K562 (cell line): ENCODE data around the gene ALDH9A1. TPM values are rescaled to one million over a fixed set of nuclear protein-coding genes. Genes with fewer than 3 reads are reported as not detected.

ENCODE experiments used
- ATAC-seq: fragments of 200-7000 bp; cut with Tn5 transposase; 3 replicates; pipeline ENCODE4 v1.9.1; 2020; ENCODE audit warnings: moderate library complexity
- BruUV-seq: library from RNA; stranded (reverse); fragments of 400-500 nt; replicated peaks from 2 replicates; lab custom pipeline; 2021; lab: Mats Ljungman, UMichigan
- CTCF ChIA-PET: fragments of 300-600 bp; formaldehyde crosslinking; extraction: SDS; loops from one replicate; lab custom pipeline; 2021; ENCODE audit warnings: low intra/inter-chr PET ratio; lab: Yijun Ruan, JAX
- POLR2A ChIA-PET: fragments of 300-600, 350-650 bp; sonication (Branson Sonifier 250); formaldehyde crosslinking; extraction: SDS; loops from one replicate; lab custom pipeline; 2021; ENCODE audit warnings: antibody characterized with exemption, inconsistent platforms; lab: Yijun Ruan, JAX
- DNase-seq, 4 experiments: peaks; one replicate each; pipeline versions ENCODE4 v3.0.0 to v3.0.0-alpha.2; 2011 to 2018; ENCODE audit warnings: low spot score in 3 of 4, mixed read lengths in 3 of 4; ENCODE audit errors: extremely low read depth in 1 of 4
- FAIRE-seq: peaks from 2 replicates; lab custom pipeline; 2011; peaks lifted over from hg19 to GRCh38; lab: Jason Lieb, UNC
- H2AFZ ChIP-seq: 2 replicates; pipeline ENCODE4 v1.6.0; 2011; ENCODE audit warnings: low read depth, low read length, control low read depth, inconsistent platforms
- H3K27ac ChIP-seq: fragments of 200-600 bp; 3 replicates; pipeline ENCODE4 v1.8.0; 2011; ENCODE audit warnings: low read depth, mild to moderate bottlenecking, control low read depth, inconsistent platforms, low read length, moderate library complexity, mixed read lengths; ENCODE audit errors: extremely low read depth
- H3K27me3 ChIP-seq, 2 experiments: fragments of 300-600 bp in 1 of 2; 2 replicates in 1 of 2; 3 replicates in 1 of 2; pipeline versions ENCODE4 v1.6.0 to v1.8.0; 2011; ENCODE audit warnings: inconsistent platforms in 2 of 2, low read length in 2 of 2, mild to moderate bottlenecking in 1 of 2, mixed read lengths in 1 of 2, moderate library complexity in 1 of 2; ENCODE audit not compliant: control insufficient read depth in 2 of 2, insufficient read depth in 2 of 2
- H3K36me3 ChIP-seq: fragments of 300-600 bp; 3 replicates; pipeline ENCODE4 v1.8.0; 2011; ENCODE audit warnings: mild to moderate bottlenecking, low read length, inconsistent platforms; ENCODE audit not compliant: control insufficient read depth, insufficient read depth
- H3K4me1 ChIP-seq, 2 experiments: fragments of 200-600 bp in 1 of 2; replicated peaks in 1 of 2; 2 replicates in 1 of 2; 3 replicates in 1 of 2; pipeline versions ENCODE4 v1.5.1 to v1.8.0; 2011; ENCODE audit warnings: inconsistent platforms in 2 of 2, low read length in 2 of 2, mild to moderate bottlenecking in 1 of 2, mixed read lengths in 1 of 2, moderate library complexity in 1 of 2; ENCODE audit not compliant: control insufficient read depth in 2 of 2, insufficient read depth in 2 of 2
- H3K4me2 ChIP-seq: 2 replicates; pipeline ENCODE4 v1.6.1; 2011; ENCODE audit warnings: low read length, control low read depth, inconsistent platforms, mixed read lengths; ENCODE audit not compliant: insufficient read depth
- H3K4me3 ChIP-seq: fragments of 200-600 bp; sonication (generic), shearing (Covaris generic); 2 replicates; pipeline ENCODE4 v1.5.1; 2016; ENCODE audit warnings: control low read depth, inconsistent platforms
- H3K79me2 ChIP-seq: fragments of 200-600 bp; 3 replicates; pipeline ENCODE4 v1.8.0; 2011; ENCODE audit warnings: low read length, inconsistent platforms; ENCODE audit not compliant: control insufficient read depth, insufficient read depth
- H3K9ac ChIP-seq, 2 experiments: 2 replicates each; pipeline versions ENCODE4 v1.6.0 to v1.6.1; 2011; ENCODE audit warnings: low read depth in 2 of 2, low read length in 2 of 2, control low read depth in 1 of 2, inconsistent platforms in 1 of 2, mild to moderate bottlenecking in 1 of 2, mixed read lengths in 1 of 2; ENCODE audit not compliant: insufficient read depth in 1 of 2
- H3K9me1 ChIP-seq: one replicate; pipeline ENCODE4 v1.6.0; 2011; ENCODE audit warnings: inconsistent platforms, mild to moderate bottlenecking, low read length, moderate library complexity; ENCODE audit not compliant: control insufficient read depth, insufficient read depth
- H3K9me3 ChIP-seq: replicated peaks from 2 replicates; pipeline ENCODE4 v1.5.1; 2011; ENCODE audit warnings: low read depth, low read length, inconsistent platforms; ENCODE audit not compliant: control insufficient read depth, insufficient read depth
- H4K20me1 ChIP-seq: replicated peaks from 2 replicates; pipeline ENCODE4 v1.6.1; 2011; ENCODE audit warnings: low read length, inconsistent platforms, mixed read lengths; ENCODE audit not compliant: control insufficient read depth, insufficient read depth
- CTBP1 ChIP-seq: fragments of 450-650 bp; IDR thresholded peaks from 2 replicates; pipeline ENCODE4 v1.6.1; 2016; ENCODE audit warnings: borderline replicate concordance
- FOXA3 ChIP-seq, 2 experiments: fragments of 450-650 bp in 1 of 2; sonication (generic) in 1 of 2; formaldehyde crosslinking; IDR thresholded peaks in 1 of 2; conservative IDR thresholded peaks in 1 of 2; 2 replicates each; pipeline versions ENCODE4 v1.4.0 to v1.8.0; 2020 to 2022; ENCODE audit warnings: mild to moderate bottlenecking in 2 of 2, missing genetic modification reagents in 1 of 2
- KLF1 ChIP-seq: fragments of 450-650 bp; IDR thresholded peaks from 2 replicates; pipeline ENCODE4 v1.6.1; 2016; ENCODE audit warnings: missing genetic modification characterization, missing compliant biosample characterization
- NFIX ChIP-seq: fragments of 250-450 bp; sonication (Bioruptor Pico); IDR thresholded peaks from 2 replicates; pipeline ENCODE4 v1.4.0; 2020; ENCODE audit warnings: low read depth, mild to moderate bottlenecking, moderate library complexity
- PML ChIP-seq: IDR thresholded peaks from 2 replicates; pipeline ENCODE4 v1.6.1; 2012; ENCODE audit warnings: low read length, inconsistent platforms
- POLR2A ChIP-seq: fragments of 450-650 bp; conservative IDR thresholded peaks from 2 replicates; pipeline ENCODE4 v1.6.1; 2016
- PRPF4 ChIP-seq: fragments of 200-400 bp; formaldehyde crosslinking; IDR thresholded peaks from one replicate; pipeline ENCODE4 v1.6.1; 2017; ENCODE audit warnings: low read length, low read depth, mild to moderate bottlenecking; ENCODE audit not compliant: insufficient read depth, poor library complexity, severe bottlenecking
- SPI1 ChIP-seq: IDR thresholded peaks from 2 replicates; pipeline ENCODE4 v1.6.1; 2011; ENCODE audit warnings: low read depth, low read length, control low read depth, borderline replicate concordance
- WGBS: fragments of 100-300 bp; shearing (Covaris generic); methylation state at CpG from one replicate; pipeline ENCODE4 v1.1.6; 2016; ENCODE audit warnings: low coverage, mixed read lengths; ENCODE audit not compliant: insufficient coverage; ENCODE audit errors: missing lambda C conversion rate; 5-methylcytosine and 5-hydroxymethylcytosine counted together
- in situ Hi-C: fragments of 300-500 bp; cut with MboI; formaldehyde crosslinking; loops from 4 replicates; pipeline ENCODE4 v1.15.0; 2018; ENCODE audit warnings: inconsistent platforms, mixed read lengths
- intact Hi-C: fragments of 100-400 bp; cut with micrococcal nuclease; formaldehyde crosslinking; loops from 2 replicates; pipeline ENCODE4 v1.14.2; 2022
- polyA plus RNA-seq, 8 experiments: library from polyadenylated mRNA; depleted of rRNA in 4 of 8; stranded (reverse) in 5 of 8; unstranded in 3 of 8; fragments of >200 nt; fragmentation: Nextera tagmentation in 2 of 8; fragmentation: Illumina TruSeq in 1 of 8; extraction: Ambion mirVana in 2 of 8; extraction: Trizol in 1 of 8; gene quantifications; 2 replicates each; pipeline versions ENCODE4 v1.2.1 to v1.2.3, GENCODE V29; 2011 to 2014; ENCODE audit warnings: inconsistent platforms in 1 of 8, missing spikeins in 1 of 8
- total RNA-seq, 7 experiments: library from RNA; depleted of rRNA in 6 of 7; stranded (reverse); fragments of >200 nt in 6 of 7; fragmentation: Illumina TruSeq in 2 of 7; extraction: Trizol in 2 of 7; gene quantifications; 2 replicates each; pipeline versions ENCODE4 v1.2.1 to v1.2.3, GENCODE V29; 2011 to 2021; ENCODE audit warnings: low replicate concordance in 1 of 7
- TF ChIP-seq, protein P1 (sequence below): fragments of 450-650 bp; formaldehyde crosslinking; IDR thresholded peaks from 2 replicates; pipeline ENCODE4 v1.4.0; 2020; ENCODE audit warnings: mild to moderate bottlenecking
- TF ChIP-seq, protein P2 (sequence below): sonication (generic); IDR thresholded peaks from 2 replicates; pipeline ENCODE4 v1.6.1; 2016
- TF ChIP-seq, protein P3 (sequence below): sonication (generic); formaldehyde crosslinking; IDR thresholded peaks from 2 replicates; pipeline ENCODE4 v1.8.1; 2023; ENCODE audit warnings: mild to moderate bottlenecking, missing genetic modification reagents
- TF ChIP-seq, protein P4 (sequence below): fragments of 250-450 bp; sonication (Bioruptor Pico); IDR thresholded peaks from 2 replicates; pipeline ENCODE4 v1.8.0; 2022; ENCODE audit warnings: inconsistent platforms, mild to moderate bottlenecking, moderate library complexity, borderline replicate concordance
- TF ChIP-seq, protein P5 (sequence below): fragments of 450-650 bp; IDR thresholded peaks from 2 replicates; pipeline ENCODE4 v1.6.1; 2016; ENCODE audit warnings: borderline replicate concordance
- TF ChIP-seq, protein P6 (sequence below): sonication (generic); formaldehyde crosslinking; IDR thresholded peaks from 2 replicates; pipeline ENCODE4 v1.9.0; 2022; ENCODE audit warnings: mild to moderate bottlenecking, missing genetic modification reagents

ALDH9A1 gene
- total and polyA plus RNA-seq, 9 of the 15 experiments (the other 6 are each of a cell fraction or from before 2014, with no cell fraction given): 26.5 to 54.3 (median 39.2) TPM

DNA sequence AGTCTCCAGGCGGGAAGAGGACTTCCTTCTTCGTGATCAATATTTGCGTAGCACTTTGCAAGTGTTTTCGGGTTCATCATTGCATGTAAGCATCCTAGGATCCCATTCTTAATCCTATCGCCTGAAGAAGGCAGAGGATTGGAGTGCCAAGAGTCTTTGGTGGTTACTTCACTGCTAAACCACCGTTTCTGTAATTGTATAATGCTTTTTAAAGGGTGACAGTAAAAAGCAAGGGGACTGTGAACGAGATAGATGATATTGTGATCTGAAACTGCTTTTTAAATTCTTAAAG, 345 bp upstream of the ALDH9A1 start:
- intact Hi-C loops: loop anchor here (1.0 to 5.0 kb wide), 2 partner anchors 68 to 96 kb away; no protein-coding TSS in a partner anchor
- H4K20me1 ChIP-seq: no peaks in the 10 kb centered on the region
- ATAC-seq (no peak), FAIRE-seq (no peak), DNase-seq (no peak)
- CTCF ChIA-PET: interaction anchor here (1.0 to 1.5 kb wide), 2 partner anchors 68 to 306 kb away, joined by 3 to 4 read pairs; partner anchors contain the start of gene MGST3
- peaks cover 6 to 7% of the 10 kb centered on the region in 2 experiments for H3K4me1 ChIP-seq
- 3% methylated on average over 7 of the region's 7 CpGs for WGBS
- BruUV-seq: TSS peak; percentile 87
- H3K9me3 ChIP-seq: no peaks in the 10 kb centered on the region
- H3K9ac ChIP-seq: peak overlapping the region; percentile 57 to 95
- H3K9me1 ChIP-seq: no peaks in the 10 kb centered on the region
- H3K4me2 ChIP-seq: peak overlapping the region; percentile 94
- in situ Hi-C loops: no loop called here
- H3K79me2 ChIP-seq: peaks cover 29% of the 10 kb centered on the region
- no peaks in the 10 kb centered on the region; a peak in 1 of 5 replicates for H3K27me3 ChIP-seq
- POLR2A ChIA-PET: interaction anchor here (0.6 to 1.9 kb wide), 8 partner anchors 9 to 829 kb away, joined by 3 to 11 read pairs (median 4); no protein-coding TSS in a partner anchor
- peak overlapping the region; percentile 82 for H3K27ac ChIP-seq
- H3K4me3 ChIP-seq: peak overlapping the region; percentile 93
- 0 out of 3 replicates have a peak, but pooled peaks cover 3% of the 10 kb centered on the region for H3K36me3 ChIP-seq
- H2AFZ ChIP-seq: peak overlapping the region; percentile 95
- TF ChIP-seq, protein P1, sequence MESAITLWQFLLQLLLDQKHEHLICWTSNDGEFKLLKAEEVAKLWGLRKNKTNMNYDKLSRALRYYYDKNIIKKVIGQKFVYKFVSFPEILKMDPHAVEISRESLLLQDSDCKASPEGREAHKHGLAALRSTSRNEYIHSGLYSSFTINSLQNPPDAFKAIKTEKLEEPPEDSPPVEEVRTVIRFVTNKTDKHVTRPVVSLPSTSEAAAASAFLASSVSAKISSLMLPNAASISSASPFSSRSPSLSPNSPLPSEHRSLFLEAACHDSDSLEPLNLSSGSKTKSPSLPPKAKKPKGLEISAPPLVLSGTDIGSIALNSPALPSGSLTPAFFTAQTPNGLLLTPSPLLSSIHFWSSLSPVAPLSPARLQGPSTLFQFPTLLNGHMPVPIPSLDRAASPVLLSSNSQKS (CRISPR knock-in tag): no peak
- TF ChIP-seq POLR2A: peak; percentile 30; the same call in 1 of the 2 replicates
- TF ChIP-seq SPI1: peak; percentile 71
- TF ChIP-seq, protein P2, sequence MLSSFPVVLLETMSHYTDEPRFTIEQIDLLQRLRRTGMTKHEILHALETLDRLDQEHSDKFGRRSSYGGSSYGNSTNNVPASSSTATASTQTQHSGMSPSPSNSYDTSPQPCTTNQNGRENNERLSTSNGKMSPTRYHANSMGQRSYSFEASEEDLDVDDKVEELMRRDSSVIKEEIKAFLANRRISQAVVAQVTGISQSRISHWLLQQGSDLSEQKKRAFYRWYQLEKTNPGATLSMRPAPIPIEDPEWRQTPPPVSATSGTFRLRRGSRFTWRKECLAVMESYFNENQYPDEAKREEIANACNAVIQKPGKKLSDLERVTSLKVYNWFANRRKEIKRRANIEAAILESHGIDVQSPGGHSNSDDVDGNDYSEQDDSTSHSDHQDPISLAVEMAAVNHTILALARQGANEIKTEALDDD: no peak
- TF ChIP-seq NFIX (CRISPR knock-in tag): no peak
- TF ChIP-seq KLF1 (tag): no peak
- TF ChIP-seq, protein P3, sequence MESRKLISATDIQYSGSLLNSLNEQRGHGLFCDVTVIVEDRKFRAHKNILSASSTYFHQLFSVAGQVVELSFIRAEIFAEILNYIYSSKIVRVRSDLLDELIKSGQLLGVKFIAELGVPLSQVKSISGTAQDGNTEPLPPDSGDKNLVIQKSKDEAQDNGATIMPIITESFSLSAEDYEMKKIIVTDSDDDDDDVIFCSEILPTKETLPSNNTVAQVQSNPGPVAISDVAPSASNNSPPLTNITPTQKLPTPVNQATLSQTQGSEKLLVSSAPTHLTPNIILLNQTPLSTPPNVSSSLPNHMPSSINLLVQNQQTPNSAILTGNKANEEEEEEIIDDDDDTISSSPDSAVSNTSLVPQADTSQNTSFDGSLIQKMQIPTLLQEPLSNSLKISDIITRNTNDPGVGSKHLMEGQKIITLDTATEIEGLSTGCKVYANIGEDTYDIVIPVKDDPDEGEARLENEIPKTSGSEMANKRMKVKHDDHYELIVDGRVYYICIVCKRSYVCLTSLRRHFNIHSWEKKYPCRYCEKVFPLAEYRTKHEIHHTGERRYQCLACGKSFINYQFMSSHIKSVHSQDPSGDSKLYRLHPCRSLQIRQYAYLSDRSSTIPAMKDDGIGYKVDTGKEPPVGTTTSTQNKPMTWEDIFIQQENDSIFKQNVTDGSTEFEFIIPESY (CRISPR knock-in tag): no peak
- TF ChIP-seq PRPF4: no peak
- TF ChIP-seq PML: no peak
- TF ChIP-seq, protein P4, sequence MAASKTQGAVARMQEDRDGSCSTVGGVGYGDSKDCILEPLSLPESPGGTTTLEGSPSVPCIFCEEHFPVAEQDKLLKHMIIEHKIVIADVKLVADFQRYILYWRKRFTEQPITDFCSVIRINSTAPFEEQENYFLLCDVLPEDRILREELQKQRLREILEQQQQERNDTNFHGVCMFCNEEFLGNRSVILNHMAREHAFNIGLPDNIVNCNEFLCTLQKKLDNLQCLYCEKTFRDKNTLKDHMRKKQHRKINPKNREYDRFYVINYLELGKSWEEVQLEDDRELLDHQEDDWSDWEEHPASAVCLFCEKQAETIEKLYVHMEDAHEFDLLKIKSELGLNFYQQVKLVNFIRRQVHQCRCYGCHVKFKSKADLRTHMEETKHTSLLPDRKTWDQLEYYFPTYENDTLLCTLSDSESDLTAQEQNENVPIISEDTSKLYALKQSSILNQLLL (CRISPR knock-in tag): no peak
- TF ChIP-seq, protein P5, sequence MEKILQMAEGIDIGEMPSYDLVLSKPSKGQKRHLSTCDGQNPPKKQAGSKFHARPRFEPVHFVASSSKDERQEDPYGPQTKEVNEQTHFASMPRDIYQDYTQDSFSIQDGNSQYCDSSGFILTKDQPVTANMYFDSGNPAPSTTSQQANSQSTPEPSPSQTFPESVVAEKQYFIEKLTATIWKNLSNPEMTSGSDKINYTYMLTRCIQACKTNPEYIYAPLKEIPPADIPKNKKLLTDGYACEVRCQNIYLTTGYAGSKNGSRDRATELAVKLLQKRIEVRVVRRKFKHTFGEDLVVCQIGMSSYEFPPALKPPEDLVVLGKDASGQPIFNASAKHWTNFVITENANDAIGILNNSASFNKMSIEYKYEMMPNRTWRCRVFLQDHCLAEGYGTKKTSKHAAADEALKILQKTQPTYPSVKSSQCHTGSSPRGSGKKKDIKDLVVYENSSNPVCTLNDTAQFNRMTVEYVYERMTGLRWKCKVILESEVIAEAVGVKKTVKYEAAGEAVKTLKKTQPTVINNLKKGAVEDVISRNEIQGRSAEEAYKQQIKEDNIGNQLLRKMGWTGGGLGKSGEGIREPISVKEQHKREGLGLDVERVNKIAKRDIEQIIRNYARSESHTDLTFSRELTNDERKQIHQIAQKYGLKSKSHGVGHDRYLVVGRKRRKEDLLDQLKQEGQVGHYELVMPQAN: no peak
- TF ChIP-seq FOXA3 (CRISPR knock-in tag; conservative IDR thresholded peaks at IDR 0.05 in 1 of 2, IDR thresholded peaks at IDR 0.05 in 1 of 2): no peak
- TF ChIP-seq, protein P6, sequence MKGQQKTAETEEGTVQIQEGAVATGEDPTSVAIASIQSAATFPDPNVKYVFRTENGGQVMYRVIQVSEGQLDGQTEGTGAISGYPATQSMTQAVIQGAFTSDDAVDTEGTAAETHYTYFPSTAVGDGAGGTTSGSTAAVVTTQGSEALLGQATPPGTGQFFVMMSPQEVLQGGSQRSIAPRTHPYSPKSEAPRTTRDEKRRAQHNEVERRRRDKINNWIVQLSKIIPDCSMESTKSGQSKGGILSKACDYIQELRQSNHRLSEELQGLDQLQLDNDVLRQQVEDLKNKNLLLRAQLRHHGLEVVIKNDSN (CRISPR knock-in tag): no peak
- TF ChIP-seq CTBP1: 0 out of 2 replicates have a peak, but pooled peaks have one; percentile 19
